Immature natural killer cell (primary cell): ENCODE measurements around the gene C22orf31. TPM values are rescaled to one million over a fixed set of nuclear protein-coding genes. Genes with fewer than 3 reads are reported as not detected.
"Not testable (repeated sequence)": the region's sequence is repeated elsewhere in the genome, so short reads cannot be mapped to it uniquely, and the experiment has no call there.

Source experiments
- DNase-seq, 3 donors: peaks; one replicate each; pipeline ENCODE4 v3.0.0; 2022; ENCODE audit warnings: mixed read lengths in 1 of 3
- H3K27ac Mint-ChIP-seq, 6 donors: one replicate each; pipeline ENCODE4 v1.8.0; 2020; ENCODE audit warnings: mixed read lengths in 6 of 6, mild to moderate bottlenecking in 5 of 6, inconsistent platforms in 4 of 6, moderate library complexity in 3 of 6
- H3K27me3 Mint-ChIP-seq, 3 donors: one replicate each; pipeline ENCODE4 v1.8.0; 2020 to 2021; ENCODE audit warnings: low read depth in 3 of 3, mild to moderate bottlenecking in 3 of 3, mixed read lengths in 3 of 3, moderate library complexity in 3 of 3, inconsistent platforms in 1 of 3
- H3K36me3 Mint-ChIP-seq, 3 donors: one replicate each; pipeline ENCODE4 v1.8.0; 2020; ENCODE audit warnings: mixed read lengths in 3 of 3, inconsistent platforms in 2 of 3, mild to moderate bottlenecking in 2 of 3
- H3K4me1 Mint-ChIP-seq, 2 donors: one replicate each; pipeline ENCODE4 v1.8.0; 2020; ENCODE audit warnings: inconsistent platforms in 2 of 2, mild to moderate bottlenecking in 2 of 2, mixed read lengths in 2 of 2, moderate library complexity in 1 of 2
- H3K4me3 Mint-ChIP-seq, 5 donors: one replicate each; pipeline ENCODE4 v1.8.0; 2020; ENCODE audit warnings: mild to moderate bottlenecking in 5 of 5, mixed read lengths in 5 of 5, inconsistent platforms in 3 of 5, moderate library complexity in 3 of 5
- H3K9me3 Mint-ChIP-seq, 6 donors: one replicate each; pipeline ENCODE4 v1.8.0; 2020; ENCODE audit warnings: mild to moderate bottlenecking in 6 of 6, mixed read lengths in 6 of 6, inconsistent platforms in 4 of 6, moderate library complexity in 3 of 6
- polyA plus RNA-seq, 3 donors: library from polyadenylated mRNA; unstranded; fragments of 300-500 nt; fragmentation: Illumina TruSeq; gene quantifications; one replicate each; pipeline ENCODE4 v1.2.3, GENCODE V29; 2021

C22orf31 gene
- polyA plus RNA-seq, 3 donors from 2014 or later, result not detected

- no peaks in the 10 kb centered on the region for H3K4me1 Mint-ChIP-seq
- peaks cover 0 to 7% (median 2%) of the 10 kb centered on the region in 3 donors for H3K36me3 Mint-ChIP-seq
- H3K9me3 Mint-ChIP-seq, result no peaks in the 10 kb centered on the region
- no peak overlapping the region for H3K27ac Mint-ChIP-seq
- no peak for DNase-seq
- peaks cover 2 to 5% (median 4%) of the 10 kb centered on the region in 3 donors for H3K27me3 Mint-ChIP-seq
- no peak overlapping the region for H3K4me3 Mint-ChIP-seq
Observed at GRCh38 chr22:29055192-29055830, 6.3 kb downstream of the C22orf31 start.

- H3K27me3 Mint-ChIP-seq, result peaks cover 2 to 5% (median 4%) of the 10 kb centered on the region in 3 donors
- peaks cover 0 to 7% (median 2%) of the 10 kb centered on the region in 3 donors for H3K36me3 Mint-ChIP-seq
- H3K4me1 Mint-ChIP-seq, result no peaks in the 10 kb centered on the region
- no peaks in the 10 kb centered on the region for H3K9me3 Mint-ChIP-seq
- no peak overlapping the region for H3K27ac Mint-ChIP-seq
- no peak for DNase-seq
- H3K4me3 Mint-ChIP-seq, result no peak overlapping the region
Observed at GRCh38 chr22:29054251-29054767, 7.3 kb downstream of the C22orf31 start.

- Mint-ChIP-seq H3K4me1 (no peaks in the 10 kb centered on the region), H3K4me3 (no peak overlapping the region), H3K27ac (no peak overlapping the region), H3K9me3 (no peaks in the 10 kb centered on the region), H3K27me3 (peaks cover 2 to 4% (median 3%) of the 10 kb centered on the region in 3 donors), H3K36me3 (peaks cover 0 to 7% (median 2%) of the 10 kb centered on the region in 3 donors)
- no peak for DNase-seq
Observed at GRCh38 chr22:29053048-29053702, 8.5 kb downstream of the C22orf31 start.

GRCh38 chr22:29050457-29050856, 11.2 kb downstream of the C22orf31 start:
- H3K27ac Mint-ChIP-seq, result no peak overlapping the region
- H3K27me3 Mint-ChIP-seq, result peaks cover 0 to 2% (median 2%) of the 10 kb centered on the region in 3 donors
- peaks cover 0 to 7% (median 2%) of the 10 kb centered on the region in 3 donors for H3K36me3 Mint-ChIP-seq
- H3K4me1 Mint-ChIP-seq, result no peaks in the 10 kb centered on the region
- no peaks in the 10 kb centered on the region for H3K9me3 Mint-ChIP-seq
- H3K4me3 Mint-ChIP-seq, result no peak overlapping the region
- DNase-seq, result no peak

- no peak for DNase-seq
- H3K36me3 Mint-ChIP-seq, result peaks cover 0 to 7% (median 2%) of the 10 kb centered on the region in 3 donors
- no peaks in the 10 kb centered on the region for H3K4me1 Mint-ChIP-seq
- H3K27me3 Mint-ChIP-seq, result peaks cover 0 to 2% (median 2%) of the 10 kb centered on the region in 3 donors
- H3K27ac Mint-ChIP-seq, result no peak overlapping the region
- H3K9me3 Mint-ChIP-seq, result no peaks in the 10 kb centered on the region
- no peak overlapping the region for H3K4me3 Mint-ChIP-seq
Observed at GRCh38 chr22:29049655-29050263, 11.9 kb downstream of the C22orf31 start.

GRCh38 chr22:29048822-29049654, 12.6 kb downstream of the C22orf31 start:
- Mint-ChIP-seq H3K36me3 (peaks cover 0 to 9% (median 2%) of the 10 kb centered on the region in 3 donors), H3K27ac (no peak overlapping the region), H3K9me3 (no peaks in the 10 kb centered on the region), H3K4me1 (no peaks in the 10 kb centered on the region), H3K27me3 (peaks cover 0 to 3% (median 2%) of the 10 kb centered on the region in 3 donors), H3K4me3 (no peak overlapping the region)
- DNase-seq, result no peak

- Mint-ChIP-seq H3K27me3 (peaks cover 0 to 5% (median 3%) of the 10 kb centered on the region in 3 donors), H3K4me1 (no peaks in the 10 kb centered on the region), H3K36me3 (peaks cover 0 to 9% (median 0%) of the 10 kb centered on the region in 3 donors), H3K4me3 (no peak overlapping the region), H3K9me3 (no peaks in the 10 kb centered on the region), H3K27ac (no peak overlapping the region)
- DNase-seq, result no peak
Observed at GRCh38 chr22:29044657-29045176, 16.9 kb downstream of the C22orf31 start.

GRCh38 chr22:29043906-29044575, 17.6 kb downstream of the C22orf31 start:
- H3K4me1 Mint-ChIP-seq, result no peaks in the 10 kb centered on the region
- no peak overlapping the region for H3K27ac Mint-ChIP-seq
- H3K4me3 Mint-ChIP-seq, result no peak overlapping the region
- no peak for DNase-seq
- H3K36me3 Mint-ChIP-seq, result peaks cover 0 to 9% (median 0%) of the 10 kb centered on the region in 3 donors
- no peaks in the 10 kb centered on the region for H3K9me3 Mint-ChIP-seq
- H3K27me3 Mint-ChIP-seq, result peaks cover 0 to 5% (median 3%) of the 10 kb centered on the region in 3 donors

- Mint-ChIP-seq H3K36me3 (peaks cover 0 to 9% (median 0%) of the 10 kb centered on the region in 3 donors), H3K4me1 (peaks cover 7 to 13% of the 10 kb centered on the region in 2 donors), H3K4me3 (no peak overlapping the region), H3K27me3 (peaks cover 0 to 5% (median 3%) of the 10 kb centered on the region in 3 donors), H3K27ac (no peak overlapping the region), H3K9me3 (no peaks in the 10 kb centered on the region)
- no peak for DNase-seq
Observed at GRCh38 chr22:29041408-29041807, 20.2 kb downstream of the C22orf31 start.

GRCh38 chr22:29040385-29041275, 21.0 kb downstream of the C22orf31 start:
- H3K9me3 Mint-ChIP-seq, result no peaks in the 10 kb centered on the region
- H3K27me3 Mint-ChIP-seq, result peaks cover 0 to 5% (median 3%) of the 10 kb centered on the region in 3 donors
- DNase-seq, result peak; percentile 63 to 69 (median 65)
- H3K4me3 Mint-ChIP-seq, result no peak overlapping the region
- H3K36me3 Mint-ChIP-seq, result peaks cover 0 to 9% (median 0%) of the 10 kb centered on the region in 3 donors
- peaks cover 7 to 14% of the 10 kb centered on the region in 2 donors for H3K4me1 Mint-ChIP-seq
- H3K27ac Mint-ChIP-seq, result no peak overlapping the region

- H3K4me3 Mint-ChIP-seq, H3K9me3 Mint-ChIP-seq, H3K36me3 Mint-ChIP-seq, H3K27ac Mint-ChIP-seq, H3K27me3 Mint-ChIP-seq, DNase-seq: not testable (repeated sequence)
- peaks cover 7 to 14% of the 10 kb centered on the region in 2 donors for H3K4me1 Mint-ChIP-seq
Observed at GRCh38 chr22:29039684-29040083, 21.9 kb downstream of the C22orf31 start.

- H3K4me3 Mint-ChIP-seq, result no peak overlapping the region
- no peaks in the 10 kb centered on the region for H3K9me3 Mint-ChIP-seq
- no peak overlapping the region for H3K27ac Mint-ChIP-seq
- H3K36me3 Mint-ChIP-seq, result peaks cover 0 to 8% (median 0%) of the 10 kb centered on the region in 3 donors
- H3K4me1 Mint-ChIP-seq, result peaks cover 7 to 14% of the 10 kb centered on the region in 2 donors
- DNase-seq, result no peak
- H3K27me3 Mint-ChIP-seq, result peaks cover 5 to 7% (median 6%) of the 10 kb centered on the region in 3 donors
Observed at GRCh38 chr22:29039148-29039547, 22.5 kb downstream of the C22orf31 start.
